Epidermal melanocyte (primary cell): ENCODE data around the gene AADACL2.
"Not testable (repeated sequence)": the region's sequence is repeated elsewhere in the genome, so short reads cannot be mapped to it uniquely, and the experiment has no call there.

Experiments used
- DNase-seq: peaks from one replicate; pipeline ENCODE4 v3.0.0; 2011; ENCODE audit warnings: low spot score; ENCODE audit not compliant: insufficient read length

The AADACL2 gene

DNA sequence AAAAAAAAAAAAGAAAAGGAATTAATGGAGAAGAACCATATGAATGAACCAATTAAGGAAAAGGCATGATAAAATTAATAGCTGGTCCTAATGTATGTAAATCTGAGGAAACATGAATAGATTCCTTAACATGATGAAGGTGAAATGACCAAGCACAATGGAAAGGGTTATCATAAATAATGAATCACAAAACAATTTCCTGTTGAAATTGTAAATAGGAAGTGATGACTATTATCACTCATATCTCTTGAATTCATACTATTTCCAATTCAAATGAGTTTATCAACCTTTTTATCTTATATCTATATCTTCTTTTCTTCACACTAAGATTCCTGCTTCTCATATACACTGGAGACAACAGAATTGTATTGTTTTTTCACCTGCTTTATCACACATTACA lies 32.0 kb downstream of the AADACL2 start:
- no peak for DNase-seq

DNA sequence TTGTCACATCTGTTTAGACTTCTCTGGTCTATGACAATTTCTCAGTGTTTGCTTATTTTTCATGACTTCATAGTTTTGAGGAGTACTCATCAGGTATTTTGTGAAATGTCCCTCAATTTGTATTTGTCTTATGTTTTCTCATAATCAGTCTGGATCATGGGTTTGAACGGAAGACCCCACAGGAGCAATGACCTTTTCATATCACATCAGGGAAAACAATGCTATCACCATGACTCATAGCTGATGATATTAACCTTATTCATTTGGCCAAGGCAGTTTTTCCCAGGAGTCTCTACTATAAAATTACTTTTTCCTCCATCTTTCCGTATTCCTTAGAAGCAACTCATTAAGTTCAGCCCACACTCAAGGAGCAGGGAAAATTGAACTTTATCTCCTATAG lies 32.7 kb downstream of the AADACL2 start:
- DNase-seq: no peak

DNA sequence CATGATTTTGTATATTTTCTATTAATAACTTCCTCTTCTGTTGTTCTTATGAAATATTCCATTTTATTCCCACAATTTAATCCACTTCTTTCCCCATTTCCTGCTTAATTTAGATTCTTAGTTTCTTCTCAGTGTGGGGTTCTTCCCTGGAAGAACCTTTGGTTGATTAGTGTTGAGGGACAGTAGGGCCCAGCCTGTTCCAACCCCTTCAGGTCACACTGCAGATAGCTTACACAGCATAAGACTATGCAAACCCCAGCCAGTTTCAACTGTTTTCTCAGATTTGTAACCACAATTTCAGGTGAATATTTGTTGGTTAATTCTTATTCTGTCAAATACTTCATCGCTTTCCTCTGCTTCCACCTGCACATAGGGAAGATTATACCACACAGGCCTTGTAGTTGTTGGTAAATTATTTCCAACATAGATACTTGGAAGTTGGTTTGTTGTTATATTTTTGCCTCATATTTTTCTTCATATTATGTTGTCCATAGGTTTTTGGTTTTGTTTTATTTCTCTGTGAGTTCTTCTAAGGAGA lies 34.7 kb downstream of the AADACL2 start:
- DNase-seq: no peak

GRCh38 chr3:151769175-151769574 lies 35.4 kb downstream of the AADACL2 start:
- no peak for DNase-seq

DNA sequence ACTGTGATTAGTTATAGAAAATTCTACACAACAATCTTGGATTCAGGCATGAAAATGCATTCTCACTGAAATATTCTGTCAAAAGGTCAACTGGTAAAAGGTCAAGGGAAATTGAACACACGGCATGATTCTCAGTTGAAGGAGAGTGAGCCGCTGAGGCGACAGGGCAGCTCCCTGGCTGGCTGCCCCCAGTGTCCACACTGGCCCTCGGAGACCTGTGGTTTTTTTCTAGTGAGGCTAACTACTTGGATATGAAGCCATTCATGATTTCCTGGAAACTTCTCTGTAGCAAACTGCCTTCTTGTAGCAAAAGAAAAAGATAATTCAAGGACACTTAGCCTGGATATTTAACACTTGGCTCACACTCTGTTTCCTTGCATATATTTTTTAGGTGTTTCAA lies 37.2 kb downstream of the AADACL2 start:
- DNase-seq: no peak

DNA sequence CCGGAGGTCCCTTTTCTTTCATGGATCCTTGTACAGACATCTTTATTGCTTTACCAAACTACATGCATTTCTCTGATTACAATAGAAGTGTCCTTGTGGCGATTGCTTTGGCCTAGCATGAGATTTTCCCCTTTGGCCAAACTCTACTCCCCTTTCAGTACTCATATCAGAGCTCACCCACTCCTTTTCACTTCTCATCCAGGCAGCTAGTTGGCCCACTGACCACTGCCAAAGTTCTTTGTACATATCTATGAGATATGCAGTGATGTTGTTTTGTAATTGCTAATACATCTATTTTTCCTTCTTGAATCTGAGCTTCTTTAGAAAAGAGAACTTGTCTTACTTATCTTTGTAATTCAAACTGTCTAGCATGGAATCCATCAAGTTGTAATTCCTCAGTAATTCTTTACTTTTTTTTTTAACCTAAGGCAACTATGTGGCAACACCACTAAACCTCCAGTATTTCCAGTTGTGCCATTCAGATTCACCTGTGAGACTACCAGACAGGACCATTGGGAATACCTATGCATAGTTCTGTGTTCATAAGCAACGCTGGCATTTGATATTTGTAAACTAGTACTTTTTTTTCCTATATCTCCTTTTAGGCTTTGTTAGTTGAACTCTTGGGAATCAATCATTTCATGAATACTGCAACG lies 39.2 kb downstream of the AADACL2 start:
- DNase-seq: no peak

DNA sequence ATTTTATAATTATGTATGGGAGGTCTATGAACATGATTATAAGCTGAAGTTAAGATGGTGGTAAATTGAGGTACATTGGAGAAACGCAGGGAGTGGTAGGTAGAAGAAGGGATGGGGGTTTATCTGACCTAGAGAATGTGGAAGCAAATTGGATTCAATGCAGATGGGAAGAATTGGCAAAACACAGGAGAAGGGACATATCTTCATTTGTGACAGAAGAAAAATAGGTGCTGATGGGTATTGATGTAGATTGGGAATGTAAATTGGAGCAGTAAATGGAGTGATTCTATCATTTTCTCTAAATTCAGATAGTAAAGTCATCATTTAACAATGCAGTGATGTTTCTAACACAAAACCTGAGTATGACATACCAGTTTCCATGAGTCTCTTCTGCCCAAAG lies 40.5 kb downstream of the AADACL2 start:
- DNase-seq: no peak

- DNase-seq: no peak
Observed at GRCh38 chr3:151774910-151775309, 41.2 kb downstream of the AADACL2 start.

- DNase-seq: no peak
Observed at GRCh38 chr3:151775314-151776258, 41.9 kb downstream of the AADACL2 start.

GRCh38 chr3:151776259-151776740 lies 42.6 kb downstream of the AADACL2 start:
- no peak for DNase-seq

DNA sequence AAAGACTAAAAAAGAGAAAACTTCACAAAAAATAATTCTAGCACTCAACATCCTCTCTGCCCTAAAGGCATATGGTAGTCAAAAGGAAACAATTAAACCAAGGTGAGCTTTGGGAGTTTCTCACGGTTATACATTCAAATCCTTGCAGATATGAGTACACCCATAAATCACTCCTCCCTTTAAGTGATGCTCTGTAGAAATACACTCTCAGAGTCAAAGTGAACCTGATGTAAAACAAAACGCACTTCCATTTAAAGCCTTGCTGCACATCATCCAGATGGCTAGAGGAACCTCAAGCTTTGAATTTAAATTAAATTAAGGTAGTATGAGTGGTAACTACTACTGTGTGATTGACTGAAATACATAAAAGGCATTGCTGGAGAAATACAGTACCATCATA lies 44.2 kb downstream of the AADACL2 start:
- DNase-seq: no peak

GRCh38 chr3:151787626-151788025 lies 53.9 kb downstream of the AADACL2 start:
- DNase-seq: no peak

DNA sequence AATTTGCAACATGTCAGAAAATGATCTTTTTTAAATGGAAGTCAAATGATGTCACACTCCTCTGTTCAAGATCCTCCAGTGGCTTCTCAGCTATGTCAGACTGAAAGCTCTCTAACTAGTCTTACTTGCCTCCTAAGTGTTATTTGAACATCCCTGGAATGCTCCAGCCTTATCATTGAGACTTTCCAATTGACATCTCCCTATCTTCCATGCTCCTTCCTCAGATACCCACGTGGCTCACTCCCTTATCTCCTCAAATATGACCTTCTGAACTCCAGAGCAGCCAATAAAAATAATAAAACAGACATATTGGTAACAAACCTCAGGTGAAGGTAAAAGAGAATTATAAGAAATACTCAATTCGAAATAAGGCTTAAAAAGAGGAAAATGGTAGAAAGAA lies 54.7 kb downstream of the AADACL2 start:
- DNase-seq: no peak

GRCh38 chr3:151789853-151790463 lies 56.2 kb downstream of the AADACL2 start:
- DNase-seq: no peak

DNA sequence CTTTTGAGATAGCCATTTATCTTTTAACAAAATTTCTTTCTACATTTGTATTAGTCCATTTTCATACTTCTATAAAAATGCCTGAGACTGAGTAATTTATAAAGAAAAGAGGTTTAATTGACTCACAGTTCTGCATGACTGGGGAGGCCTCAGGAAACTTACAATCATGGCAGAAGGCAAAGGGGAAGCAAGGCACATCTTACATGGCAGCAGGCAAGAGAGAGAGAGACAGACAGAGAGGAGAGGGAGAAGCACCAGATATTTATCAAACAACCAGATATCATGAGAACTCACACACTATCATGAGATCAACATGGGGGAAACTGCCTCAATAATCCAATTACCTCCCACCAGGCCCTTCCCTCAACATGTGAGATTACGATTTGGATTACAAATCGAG lies 57.0 kb downstream of the AADACL2 start:
- DNase-seq: not testable (repeated sequence)

- no peak for DNase-seq
Observed at GRCh38 chr3:151792411-151792810, 58.7 kb downstream of the AADACL2 start.

GRCh38 chr3:151793636-151794035 lies 59.9 kb downstream of the AADACL2 start:
- DNase-seq: no peak

GRCh38 chr3:151794080-151794479 lies 60.4 kb downstream of the AADACL2 start:
- DNase-seq: no peak

- no peak for DNase-seq
Observed at GRCh38 chr3:151795276-151795675, 61.5 kb downstream of the AADACL2 start.

DNA sequence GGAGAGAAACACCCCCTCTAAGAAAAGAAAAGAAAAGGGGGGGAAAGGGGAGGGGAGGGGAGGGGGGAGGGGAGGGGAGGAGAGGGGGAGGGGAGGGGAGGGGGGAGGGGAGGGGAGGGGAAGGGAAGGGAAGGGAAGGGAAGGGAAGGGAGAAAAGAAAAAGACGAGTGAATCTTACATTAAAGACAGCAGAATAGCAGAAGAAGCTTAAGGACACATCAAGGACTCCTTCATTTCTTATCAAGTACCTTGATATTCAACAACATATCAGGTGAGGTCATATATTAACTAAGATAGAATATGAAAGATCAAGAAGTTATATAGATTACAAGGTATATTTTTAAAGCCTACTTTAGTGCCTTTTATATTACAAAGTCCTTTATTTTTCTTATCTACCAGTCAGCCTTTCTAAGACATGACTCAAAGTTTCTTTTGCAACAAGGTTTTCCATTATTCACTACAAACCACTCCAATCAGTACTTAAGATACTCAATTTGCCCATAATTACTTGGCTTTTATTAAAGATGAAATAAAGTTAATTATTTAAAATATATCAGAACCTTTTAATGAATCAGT lies 62.5 kb downstream of the AADACL2 start:
- no peak for DNase-seq

DNA sequence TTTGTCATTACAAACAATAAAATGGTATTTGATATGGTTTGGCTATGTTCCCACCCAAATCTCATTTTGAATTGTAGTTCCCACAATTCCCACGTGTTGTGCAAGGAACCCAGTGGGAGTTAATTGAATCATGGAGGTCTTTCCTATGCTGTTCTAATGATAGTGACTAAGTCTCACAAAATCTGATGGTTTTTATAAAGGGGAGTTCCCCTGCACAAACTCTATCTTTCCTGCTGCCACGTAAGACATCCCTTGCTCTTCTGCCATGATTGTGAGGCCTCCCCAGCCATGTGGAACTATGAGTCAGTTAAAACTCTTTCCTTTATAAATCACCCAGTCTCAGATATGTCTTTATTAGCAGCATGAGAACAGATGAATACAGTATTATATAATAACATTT lies 64.7 kb downstream of the AADACL2 start:
- DNase-seq: no peak

- no peak for DNase-seq
Observed at GRCh38 chr3:151800431-151800830, 66.7 kb downstream of the AADACL2 start.
